SK-N-MC (cell line): Measurements from ENCODE around the gene IMP4.

Source experiments
- DNase-seq: peaks from one replicate; pipeline ENCODE4 v3.0.0-alpha.2; 2011; ENCODE audit warnings: low read depth, low spot score
- H3K27ac ChIP-seq: fragments of 200-600 bp; sonication (generic); 2 replicates; pipeline ENCODE4 v1.5.1; 2016; ENCODE audit warnings: mixed run types
- H3K36me3 ChIP-seq: fragments of 200-600 bp; sonication (generic); 2 replicates; pipeline ENCODE4 v1.6.1; 2017; ENCODE audit warnings: antibody characterized with exemption, low read length, mixed read lengths; ENCODE audit not compliant: insufficient read depth
- H3K4me3 ChIP-seq: fragments of 200-600 bp; sonication (generic); 2 replicates; pipeline ENCODE4 v1.5.1; 2016
- H3K9ac ChIP-seq: fragments of 200-600 bp; sonication (generic); 2 replicates; pipeline ENCODE4 v1.8.0; 2017; ENCODE audit warnings: mixed run types, mixed read lengths; ENCODE audit not compliant: insufficient read length
- H3K9me3 ChIP-seq: fragments of 200-600 bp; sonication (generic); 2 replicates; pipeline ENCODE4 v1.6.1; 2017; ENCODE audit warnings: low read depth, mild to moderate bottlenecking, antibody characterized with exemption, low read length, moderate library complexity, mixed read lengths
- EZH2 ChIP-seq: fragments of 200-600 bp; sonication (generic); IDR thresholded peaks from one replicate; pipeline ENCODE4 v1.6.1; 2017; ENCODE audit warnings: antibody characterized with exemption
- FOXP2 ChIP-seq: optimal IDR thresholded peaks from 2 replicates; pipeline ENCODE3; 2011; ENCODE audit warnings: mild to moderate bottlenecking, moderate library complexity; ENCODE audit not compliant: insufficient read depth; ENCODE audit errors: extremely low read length, control extremely low read depth
- POLR2AphosphoS5 ChIP-seq: IDR thresholded peaks from 2 replicates; pipeline ENCODE4 v1.6.1; 2012; ENCODE audit warnings: mild to moderate bottlenecking, low read depth, low read length, borderline replicate concordance

IMP4 gene

GRCh38 chr2:130351711-130352110 is 9.0 kb downstream of the IMP4 start:
- no peaks in the 10 kb centered on the region for H3K9me3 ChIP-seq
- no peak for DNase-seq
- TF ChIP-seq EZH2 (no peak), POLR2AphosphoS5 (no peak), FOXP2 (no peak)
- peaks cover 19% of the 10 kb centered on the region; the same call in 1 of the 2 replicates for H3K36me3 ChIP-seq
- H3K9ac ChIP-seq = no peak overlapping the region
- H3K27ac ChIP-seq = no peak overlapping the region
- no peak overlapping the region for H3K4me3 ChIP-seq

- Histone ChIP-seq H3K27ac (no peak overlapping the region), H3K36me3 (peaks cover 13% of the 10 kb centered on the region; the same call in 1 of the 2 replicates), H3K4me3 (no peak overlapping the region), H3K9ac (no peak overlapping the region), H3K9me3 (no peaks in the 10 kb centered on the region)
- TF ChIP-seq POLR2AphosphoS5 = no peak
- DNase-seq = no peak
These were observed 9.5 kb downstream of the IMP4 start for GRCh38 chr2:130352237-130352636.

GRCh38 chr2:130353291-130354138 is 10.8 kb downstream of the IMP4 start:
- Histone ChIP-seq H3K4me3 (no peak overlapping the region), H3K9ac (no peak overlapping the region), H3K36me3 (peaks cover under 1% of the 10 kb centered on the region; the same call in 1 of the 2 replicates), H3K9me3 (no peaks in the 10 kb centered on the region), H3K27ac (no peak overlapping the region)
- TF ChIP-seq POLR2AphosphoS5 (no peak), FOXP2 (no peak), EZH2 (no peak)
- no peak for DNase-seq

- Histone ChIP-seq H3K9ac (no peak overlapping the region), H3K36me3 (no peaks in the 10 kb centered on the region), H3K9me3 (no peaks in the 10 kb centered on the region), H3K27ac (no peak overlapping the region), H3K4me3 (no peak overlapping the region)
- TF ChIP-seq FOXP2 (no peak), POLR2AphosphoS5 (no peak), EZH2 (no peak)
- no peak for DNase-seq
These were observed 11.4 kb downstream of the IMP4 start for GRCh38 chr2:130354139-130354428.

GRCh38 chr2:130355172-130355577 is 12.5 kb downstream of the IMP4 start:
- TF ChIP-seq EZH2 (no peak), POLR2AphosphoS5 (no peak), FOXP2 (no peak)
- Histone ChIP-seq H3K4me3 (peak overlapping the region; percentile 78), H3K9ac (no peak overlapping the region), H3K9me3 (no peaks in the 10 kb centered on the region), H3K27ac (no peak overlapping the region), H3K36me3 (no peaks in the 10 kb centered on the region)
- no peak for DNase-seq

- no peak within 1 kb of the TSS for H3K27ac ChIP-seq
- H3K9ac ChIP-seq = peak within 1 kb of the TSS; percentile 53
- no peak for DNase-seq
- no peaks in the 10 kb centered on the region for H3K36me3 ChIP-seq
- TF ChIP-seq POLR2AphosphoS5 = no peak
- no peak for TF ChIP-seq FOXP2
- TF ChIP-seq EZH2 = no peak
- H3K4me3 ChIP-seq = peak within 1 kb of the TSS; percentile 78
- H3K9me3 ChIP-seq = no peaks in the 10 kb centered on the region
These were observed 13.1 kb downstream of the IMP4 start, which contains the start of gene PTPN18 for GRCh38 chr2:130355578-130356431. TSS of gene PTPN18 (plus strand) at chr2:130356056. CDS start at chr2:130356108, 52 bp downstream.

- no peaks in the 10 kb centered on the region for H3K9me3 ChIP-seq
- H3K36me3 ChIP-seq = no peaks in the 10 kb centered on the region
- H3K9ac ChIP-seq = no peak overlapping the region
- H3K27ac ChIP-seq = no peak overlapping the region
- H3K4me3 ChIP-seq = no peak overlapping the region
- no peak for TF ChIP-seq POLR2AphosphoS5
- no peak for TF ChIP-seq FOXP2
- TF ChIP-seq EZH2 = no peak
- DNase-seq = no peak
These were observed 15.2 kb downstream of the IMP4 start for GRCh38 chr2:130357864-130358263.
